WTC11 (cell line): ENCODE data around the gene ZNF770.

Experiments
- FOXK1 ChIP-seq: sonication (generic); formaldehyde crosslinking; IDR thresholded peaks from 2 replicates; pipeline ENCODE4 v1.8.0; 2022; ENCODE audit warnings: mild to moderate bottlenecking, moderate library complexity, missing genetic modification reagents
- SP1 ChIP-seq: sonication (generic); formaldehyde crosslinking; conservative IDR thresholded peaks from 2 replicates; pipeline ENCODE4 v1.8.1; 2022; ENCODE audit warnings: missing genetic modification reagents
- ZBTB21 ChIP-seq: sonication (generic); formaldehyde crosslinking; IDR thresholded peaks from 2 replicates; pipeline ENCODE4 v1.8.1; 2023; ENCODE audit warnings: mild to moderate bottlenecking, missing genetic modification reagents, borderline replicate concordance
- ZNF671 ChIP-seq: fragments of 250-450 bp; sonication (Bioruptor Pico); IDR thresholded peaks from 2 replicates; pipeline ENCODE4 v1.8.0; 2021; ENCODE audit warnings: mild to moderate bottlenecking
- TF ChIP-seq, protein P1 (sequence below): sonication (generic); formaldehyde crosslinking; IDR thresholded peaks from 2 replicates; pipeline ENCODE4 v1.8.0; 2022; ENCODE audit warnings: mild to moderate bottlenecking, missing genetic modification reagents
- TF ChIP-seq, protein P2 (sequence below): fragments of 200-600 bp; IDR thresholded peaks from 2 replicates; pipeline ENCODE4 v1.8.0; 2022; ENCODE audit warnings: antibody characterized with exemption

DNA sequence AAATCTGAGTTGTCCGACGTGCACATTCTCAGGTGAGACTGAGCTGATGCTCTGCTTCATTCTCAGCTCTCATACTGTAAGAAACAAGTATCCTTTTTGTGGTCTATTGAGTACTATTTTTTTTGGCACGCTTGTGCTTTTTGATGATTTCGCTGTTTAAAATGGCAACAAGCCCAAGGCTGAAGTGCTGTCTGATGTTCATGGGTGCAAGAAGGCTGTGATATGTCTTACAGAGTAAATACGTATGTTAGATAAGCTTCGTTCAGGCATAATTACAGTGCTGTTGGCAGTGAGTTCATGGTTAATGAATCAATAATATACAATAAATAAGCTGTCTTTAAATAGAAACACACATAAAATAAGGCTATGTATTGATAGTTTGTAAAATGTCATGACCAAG lies 45.7 kb downstream of the ZNF770 start:
- TF ChIP-seq, protein P1, sequence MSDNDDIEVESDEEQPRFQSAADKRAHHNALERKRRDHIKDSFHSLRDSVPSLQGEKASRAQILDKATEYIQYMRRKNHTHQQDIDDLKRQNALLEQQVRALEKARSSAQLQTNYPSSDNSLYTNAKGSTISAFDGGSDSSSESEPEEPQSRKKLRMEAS (CRISPR knock-in tag) = no peak
- TF ChIP-seq, protein P2, sequence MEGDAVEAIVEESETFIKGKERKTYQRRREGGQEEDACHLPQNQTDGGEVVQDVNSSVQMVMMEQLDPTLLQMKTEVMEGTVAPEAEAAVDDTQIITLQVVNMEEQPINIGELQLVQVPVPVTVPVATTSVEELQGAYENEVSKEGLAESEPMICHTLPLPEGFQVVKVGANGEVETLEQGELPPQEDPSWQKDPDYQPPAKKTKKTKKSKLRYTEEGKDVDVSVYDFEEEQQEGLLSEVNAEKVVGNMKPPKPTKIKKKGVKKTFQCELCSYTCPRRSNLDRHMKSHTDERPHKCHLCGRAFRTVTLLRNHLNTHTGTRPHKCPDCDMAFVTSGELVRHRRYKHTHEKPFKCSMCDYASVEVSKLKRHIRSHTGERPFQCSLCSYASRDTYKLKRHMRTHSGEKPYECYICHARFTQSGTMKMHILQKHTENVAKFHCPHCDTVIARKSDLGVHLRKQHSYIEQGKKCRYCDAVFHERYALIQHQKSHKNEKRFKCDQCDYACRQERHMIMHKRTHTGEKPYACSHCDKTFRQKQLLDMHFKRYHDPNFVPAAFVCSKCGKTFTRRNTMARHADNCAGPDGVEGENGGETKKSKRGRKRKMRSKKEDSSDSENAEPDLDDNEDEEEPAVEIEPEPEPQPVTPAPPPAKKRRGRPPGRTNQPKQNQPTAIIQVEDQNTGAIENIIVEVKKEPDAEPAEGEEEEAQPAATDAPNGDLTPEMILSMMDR = no peak
- no peak for TF ChIP-seq ZBTB21
- TF ChIP-seq ZNF671 (CRISPR knock-in tag) = no peak
- TF ChIP-seq FOXK1 = no peak
- no peak for TF ChIP-seq SP1 (CRISPR knock-in tag)
